Parathyroid adenoma (tissue), 2 donors: ENCODE results near the gene ASIC2.

Experiments used
- H2AFZ ChIP-seq: fragments of 300-600 bp; sonication (generic); one replicate; pipeline ENCODE4 v1.7.0; 2017; ENCODE audit warnings: antibody characterized with exemption, mild to moderate bottlenecking
- H3K27ac ChIP-seq: fragments of 300-600 bp; sonication (generic); one replicate; pipeline ENCODE4 v1.7.0; 2017
- H3K27me3 ChIP-seq: fragments of 300-600 bp; sonication (generic); one replicate; pipeline ENCODE4 v1.7.0; 2017; ENCODE audit warnings: low read length; ENCODE audit not compliant: control insufficient read depth, insufficient read depth
- H3K36me3 ChIP-seq: fragments of 300-600 bp; sonication (generic); one replicate; pipeline ENCODE4 v1.7.0; 2017; ENCODE audit warnings: low read length; ENCODE audit not compliant: control insufficient read depth, insufficient read depth
- H3K4me1 ChIP-seq: fragments of 300-600 bp; sonication (generic); one replicate; pipeline ENCODE4 v1.7.0; 2017; ENCODE audit warnings: control low read depth
- H3K4me2 ChIP-seq: fragments of 300-600 bp; sonication (generic); one replicate; pipeline ENCODE4 v1.7.0; 2017; ENCODE audit warnings: low read length
- H3K4me3 ChIP-seq: fragments of 300-600 bp; sonication (generic); one replicate; pipeline ENCODE4 v1.7.0; 2017; ENCODE audit warnings: low read depth, low read length
- H3K79me2 ChIP-seq: fragments of 300-600 bp; sonication (generic); one replicate; pipeline ENCODE4 v1.7.0; 2017; ENCODE audit warnings: control low read depth
- H3K9ac ChIP-seq: fragments of 300-600 bp; sonication (generic); one replicate; pipeline ENCODE4 v1.7.0; 2017; ENCODE audit warnings: mild to moderate bottlenecking
- H3K9me3 ChIP-seq: fragments of 300-600 bp; sonication (generic); one replicate; pipeline ENCODE4 v1.7.0; 2017; ENCODE audit warnings: low read length; ENCODE audit not compliant: control insufficient read depth
- TF ChIP-seq, protein P1 (sequence below): fragments of 300-600 bp; sonication (generic); IDR thresholded peaks from one replicate; pipeline ENCODE4 v1.7.0; 2017; ENCODE audit warnings: antibody characterized with exemption, mild to moderate bottlenecking
- donor health status: primary hyperparathyroidism.

The ASIC2 gene

DNA sequence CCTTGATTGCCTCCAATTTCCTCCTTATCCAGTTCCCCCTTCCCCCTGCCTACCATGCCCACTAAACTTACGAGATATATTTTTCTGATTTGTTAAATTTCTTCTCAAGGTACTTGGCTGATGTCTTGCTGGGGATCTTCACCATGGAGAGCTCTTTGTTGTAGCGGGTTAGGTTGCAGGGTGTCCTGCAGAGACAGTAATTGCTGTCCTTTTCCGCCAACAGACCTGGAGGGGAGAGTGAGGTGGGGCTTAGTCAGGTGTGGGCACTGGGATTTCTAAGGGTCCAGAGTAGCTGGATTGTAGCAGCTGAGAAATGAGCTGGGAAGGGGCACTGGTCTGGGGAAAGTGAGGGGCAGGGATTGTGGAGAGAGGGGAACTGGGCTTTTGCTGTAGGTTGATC lies 269.3 kb downstream of the ASIC2 start:
- Histone ChIP-seq H3K9ac (no peak overlapping the region), H2AFZ (no peak overlapping the region), H3K27me3 (no peaks in the 10 kb centered on the region), H3K4me1 (no peaks in the 10 kb centered on the region), H3K4me2 (no peak overlapping the region), H3K9me3 (no peaks in the 10 kb centered on the region), H3K27ac (no peak overlapping the region), H3K4me3 (no peak overlapping the region), H3K79me2 (no peaks in the 10 kb centered on the region), H3K36me3 (no peaks in the 10 kb centered on the region)
- TF ChIP-seq, protein P1, sequence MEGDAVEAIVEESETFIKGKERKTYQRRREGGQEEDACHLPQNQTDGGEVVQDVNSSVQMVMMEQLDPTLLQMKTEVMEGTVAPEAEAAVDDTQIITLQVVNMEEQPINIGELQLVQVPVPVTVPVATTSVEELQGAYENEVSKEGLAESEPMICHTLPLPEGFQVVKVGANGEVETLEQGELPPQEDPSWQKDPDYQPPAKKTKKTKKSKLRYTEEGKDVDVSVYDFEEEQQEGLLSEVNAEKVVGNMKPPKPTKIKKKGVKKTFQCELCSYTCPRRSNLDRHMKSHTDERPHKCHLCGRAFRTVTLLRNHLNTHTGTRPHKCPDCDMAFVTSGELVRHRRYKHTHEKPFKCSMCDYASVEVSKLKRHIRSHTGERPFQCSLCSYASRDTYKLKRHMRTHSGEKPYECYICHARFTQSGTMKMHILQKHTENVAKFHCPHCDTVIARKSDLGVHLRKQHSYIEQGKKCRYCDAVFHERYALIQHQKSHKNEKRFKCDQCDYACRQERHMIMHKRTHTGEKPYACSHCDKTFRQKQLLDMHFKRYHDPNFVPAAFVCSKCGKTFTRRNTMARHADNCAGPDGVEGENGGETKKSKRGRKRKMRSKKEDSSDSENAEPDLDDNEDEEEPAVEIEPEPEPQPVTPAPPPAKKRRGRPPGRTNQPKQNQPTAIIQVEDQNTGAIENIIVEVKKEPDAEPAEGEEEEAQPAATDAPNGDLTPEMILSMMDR = no peak

DNA sequence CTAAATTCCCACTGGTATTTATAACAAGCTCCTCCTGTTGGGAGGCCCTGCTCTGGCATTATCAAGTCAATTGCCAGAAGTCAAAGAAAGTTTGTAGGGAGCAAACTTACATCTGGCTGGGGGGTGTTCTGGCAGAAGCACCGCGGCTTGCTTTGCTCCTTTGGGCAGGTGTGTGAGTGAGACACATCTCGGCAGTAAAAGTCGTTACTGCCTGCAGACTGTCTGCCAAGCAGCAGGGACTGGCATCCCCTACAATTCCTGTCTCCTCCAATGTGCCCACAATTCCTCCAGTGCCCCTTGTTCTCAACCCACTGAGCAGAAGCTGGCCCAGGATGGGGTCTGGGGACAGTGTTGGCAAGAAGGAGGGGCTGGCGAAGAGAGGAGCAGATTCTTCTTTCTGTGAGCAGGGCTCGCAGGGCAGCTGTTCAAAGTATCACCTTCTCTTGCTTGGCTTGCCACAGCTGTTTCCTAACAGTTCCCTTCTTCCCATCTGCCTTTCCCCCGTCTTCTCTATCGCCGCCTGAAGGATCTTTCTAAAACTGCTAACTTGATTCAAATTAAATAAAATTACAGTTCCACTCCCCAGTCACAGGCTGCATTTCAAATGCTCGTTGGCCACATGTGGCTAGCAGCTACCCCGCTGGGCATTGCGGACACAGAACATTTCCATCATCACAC lies 271.2 kb downstream of the ASIC2 start:
- Histone ChIP-seq H3K79me2 (no peaks in the 10 kb centered on the region), H3K27ac (no peak overlapping the region), H2AFZ (no peak overlapping the region), H3K4me2 (no peak overlapping the region), H3K27me3 (no peaks in the 10 kb centered on the region), H3K4me1 (no peaks in the 10 kb centered on the region), H3K4me3 (no peak overlapping the region), H3K9me3 (no peaks in the 10 kb centered on the region), H3K9ac (no peak overlapping the region), H3K36me3 (no peaks in the 10 kb centered on the region)
- TF ChIP-seq, protein P1 = no peak

DNA sequence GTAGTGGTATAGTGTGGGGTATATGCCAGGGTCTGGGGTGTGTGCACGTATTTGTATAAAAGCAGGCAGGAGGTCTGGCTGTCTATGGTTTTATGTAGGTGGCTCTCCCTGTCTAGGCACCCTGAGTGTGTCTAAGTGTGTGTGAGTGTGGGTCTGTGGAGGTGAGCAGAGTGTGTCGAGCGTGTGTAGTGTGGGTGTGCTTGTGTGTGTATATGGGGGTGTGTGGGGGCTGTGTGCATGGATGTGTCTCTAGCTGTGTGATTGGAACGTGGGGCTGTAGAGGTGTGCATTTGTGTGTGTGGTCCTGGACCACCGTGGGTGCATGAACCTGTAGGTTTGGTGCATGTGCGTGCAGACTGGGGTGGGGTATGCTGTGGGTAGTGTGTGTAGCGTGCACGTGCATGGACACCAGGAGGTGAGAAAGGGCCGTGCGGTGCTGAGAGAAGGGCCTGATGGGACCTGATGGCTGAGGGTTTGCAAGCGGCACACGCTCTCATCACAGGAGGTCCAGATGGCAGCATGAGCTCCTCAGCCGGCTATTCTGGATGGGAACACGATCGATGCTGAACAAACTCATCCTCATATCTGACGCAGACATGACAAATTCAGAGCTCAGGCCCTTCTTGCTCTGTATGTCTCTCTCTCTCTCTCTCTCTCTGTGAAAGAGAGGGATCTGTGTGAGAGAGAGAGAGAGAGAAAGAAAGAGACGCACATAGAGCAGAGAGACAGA lies 273.8 kb downstream of the ASIC2 start:
- Histone ChIP-seq H3K4me1 (no peaks in the 10 kb centered on the region), H3K27me3 (no peaks in the 10 kb centered on the region), H3K36me3 (no peaks in the 10 kb centered on the region), H3K4me2 (no peak overlapping the region), H3K27ac (no peak overlapping the region), H3K79me2 (no peaks in the 10 kb centered on the region), H3K4me3 (no peak overlapping the region), H3K9me3 (no peaks in the 10 kb centered on the region), H2AFZ (no peak overlapping the region), H3K9ac (no peak overlapping the region)
- TF ChIP-seq, protein P1 = no peak

DNA sequence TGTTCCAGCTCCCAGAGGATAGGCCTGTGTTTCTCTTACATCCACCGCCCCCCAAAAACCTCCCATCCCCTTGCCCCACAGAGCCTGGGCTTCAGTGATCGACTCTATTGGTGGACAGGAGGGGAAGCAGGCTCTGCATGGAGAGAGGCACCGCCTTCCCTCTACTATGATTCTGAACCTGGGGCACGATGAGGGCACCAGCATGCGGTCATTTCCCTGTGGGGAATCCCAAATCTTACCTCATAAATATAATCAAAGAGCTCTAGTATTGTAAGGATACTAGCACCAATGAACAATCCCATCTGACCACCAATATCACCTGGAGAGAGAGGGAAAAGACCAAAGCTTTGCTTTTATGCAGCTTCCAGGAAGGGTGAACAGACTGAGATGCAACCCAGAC lies 275.7 kb downstream of the ASIC2 start:
- TF ChIP-seq, protein P1 = no peak
- Histone ChIP-seq H3K79me2 (no peaks in the 10 kb centered on the region), H3K27ac (no peak overlapping the region), H3K4me2 (no peak overlapping the region), H2AFZ (no peak overlapping the region), H3K27me3 (no peaks in the 10 kb centered on the region), H3K9ac (no peak overlapping the region), H3K4me1 (no peaks in the 10 kb centered on the region), H3K4me3 (no peak overlapping the region), H3K9me3 (no peaks in the 10 kb centered on the region), H3K36me3 (no peaks in the 10 kb centered on the region)
